Measurements from ENCODE around the gene CAPG.
A peak's percentile ranks its signal among the peaks of the same experiment; 100 is the strongest.

The CAPG gene

DNA sequence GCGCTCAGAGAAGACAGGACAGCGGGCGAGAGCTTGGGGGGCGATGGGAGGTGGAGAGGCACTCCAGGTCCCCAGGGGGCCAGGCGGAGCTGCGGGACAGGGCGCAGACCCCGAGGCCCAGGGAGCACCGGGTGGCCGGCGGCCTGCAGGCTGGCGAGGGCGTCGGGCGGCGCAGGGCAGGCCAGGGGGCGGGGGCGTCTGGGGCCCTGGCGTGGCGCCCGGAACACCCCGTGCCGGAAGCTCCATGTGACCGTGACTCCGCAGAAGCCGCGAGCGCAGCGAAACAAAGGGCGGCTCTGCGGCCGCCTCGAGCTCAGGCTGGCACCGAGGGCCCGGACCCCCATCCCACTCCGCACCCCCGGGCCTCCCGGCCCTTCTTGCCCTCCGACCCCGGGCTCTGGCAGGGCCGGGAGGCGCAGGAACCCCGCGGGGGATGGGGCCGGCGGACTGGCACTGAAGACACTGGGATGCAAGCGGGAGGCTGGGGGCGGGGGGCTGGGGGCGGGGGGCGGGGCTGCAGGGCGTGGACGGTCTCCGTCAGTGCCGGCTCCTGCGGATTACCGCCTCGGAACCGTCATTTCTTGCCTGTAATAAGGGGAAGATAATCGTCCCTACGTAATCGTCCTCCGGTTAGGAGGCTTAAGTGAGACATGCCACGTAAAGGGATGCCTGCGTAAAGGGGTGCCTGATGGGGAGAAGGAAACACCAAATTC is 27.5 kb upstream of the CAPG start:
- peak; percentile 81 to 95 for DNase-seq
- TF ChIP-seq CTCF (IDR thresholded peaks at IDR 0.05), result no peak
- H3K27me3 ChIP-seq, result no peaks in the 10 kb centered on the region
- peak overlapping the region; percentile 94 to 97 for H3K27ac ChIP-seq
- H3K4me1 ChIP-seq, result peaks cover 0 to 45% (median 36%) of the 10 kb centered on the region in 4 donors
- intact Hi-C loops (cut with DNase I; ENCODE audit: low total_unique reads), result loop anchor here (5.0 kb wide), 1 partner anchor 100 kb away; the partner anchor contains the start of gene MAT2A
- peak overlapping the region; percentile 56 to 66 for H3K4me3 ChIP-seq
- H3K36me3 ChIP-seq, result no peaks in the 10 kb centered on the region
- no peaks in the 10 kb centered on the region for H3K9me3 ChIP-seq

GRCh38 chr2:85436836-85437487 is 26.8 kb upstream of the CAPG start:
- peak in 1 of 2 donors; percentile 67 for DNase-seq
- Histone ChIP-seq H3K27ac (peak overlapping the region; percentile 94 to 97), H3K4me1 (peaks cover 0 to 45% (median 36%) of the 10 kb centered on the region in 4 donors), H3K9me3 (no peaks in the 10 kb centered on the region), H3K36me3 (no peaks in the 10 kb centered on the region), H3K4me3 (peak overlapping the region in 1 of 2 donors; percentile 66), H3K27me3 (no peaks in the 10 kb centered on the region)
- intact Hi-C loops (cut with DNase I; ENCODE audit: low total_unique reads), result loop anchor here (5.0 kb wide), 1 partner anchor 100 kb away; the partner anchor contains the start of gene MAT2A
- TF ChIP-seq CTCF (IDR thresholded peaks at IDR 0.05), result no peak

DNA sequence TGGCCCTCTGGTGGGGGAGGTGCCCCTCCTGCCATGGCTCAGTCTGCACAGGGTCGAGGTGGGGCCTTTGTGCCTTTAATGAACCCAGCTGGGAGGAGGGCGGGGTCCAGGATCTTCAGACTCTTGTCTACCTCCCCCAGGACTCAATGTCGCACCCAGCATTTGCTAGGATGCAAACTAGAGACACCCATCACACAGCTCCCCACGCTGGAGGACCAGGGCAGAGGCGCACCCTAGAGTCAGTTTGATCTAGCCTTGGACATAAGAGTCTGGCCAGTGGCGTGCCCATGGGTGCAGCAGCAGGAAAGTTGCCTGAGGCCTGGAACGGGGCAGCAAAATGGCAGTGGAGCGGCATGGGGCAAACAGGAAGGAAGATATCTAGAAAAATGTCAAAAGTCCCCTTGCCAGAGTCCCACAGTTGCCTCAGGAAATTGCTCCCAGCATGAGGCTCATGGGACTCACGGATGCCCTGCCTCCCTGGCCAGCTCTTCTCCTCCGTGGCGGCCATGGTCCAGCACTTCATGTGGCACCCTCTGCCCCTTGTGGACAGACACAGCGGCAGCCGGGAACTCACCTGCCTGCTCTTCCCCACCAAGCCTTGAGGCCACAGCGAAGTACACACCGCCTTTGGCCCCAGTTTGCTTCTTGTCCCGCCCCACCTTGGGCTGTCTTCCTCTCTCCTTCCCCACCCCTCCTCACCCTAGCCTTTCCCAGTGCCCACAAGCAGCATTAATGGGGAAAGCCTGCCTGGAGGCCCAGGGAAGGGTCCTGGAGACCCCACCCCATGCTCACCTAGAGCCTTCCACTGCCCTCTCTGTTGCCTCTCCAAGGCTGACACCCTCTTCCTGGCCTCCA is 26.0 kb upstream of the CAPG start:
- peaks cover 0 to 45% (median 36%) of the 10 kb centered on the region in 4 donors for H3K4me1 ChIP-seq
- no peaks in the 10 kb centered on the region for H3K9me3 ChIP-seq
- TF ChIP-seq CTCF (IDR thresholded peaks at IDR 0.05), result no peak
- H3K36me3 ChIP-seq, result no peaks in the 10 kb centered on the region
- peak overlapping the region; percentile 94 to 97 for H3K27ac ChIP-seq
- no peaks in the 10 kb centered on the region for H3K27me3 ChIP-seq
- no peak overlapping the region for H3K4me3 ChIP-seq
- intact Hi-C loops (cut with DNase I; ENCODE audit: low total_unique reads), result loop anchor here (5.0 kb wide), 1 partner anchor 101 kb away; the partner anchor contains the start of gene MAT2A
- DNase-seq, result peak in 1 of 2 donors; percentile 65

- Histone ChIP-seq H3K27ac (peak overlapping the region; percentile 94 to 97), H3K27me3 (no peaks in the 10 kb centered on the region), H3K4me1 (peaks cover 0 to 45% (median 36%) of the 10 kb centered on the region in 4 donors), H3K9me3 (no peaks in the 10 kb centered on the region), H3K36me3 (no peaks in the 10 kb centered on the region), H3K4me3 (no peak overlapping the region)
- intact Hi-C loops (cut with DNase I; ENCODE audit: low total_unique reads), result loop anchor here (5.0 kb wide), 1 partner anchor 102 kb away; the partner anchor contains the start of gene MAT2A
- peak in 1 of 2 donors; percentile 68 for DNase-seq
- TF ChIP-seq CTCF (IDR thresholded peaks at IDR 0.05), result no peak
Observed at GRCh38 chr2:85435220-85435958, 25.2 kb upstream of the CAPG start.

- Histone ChIP-seq H3K27ac (peak overlapping the region; percentile 94 to 97), H3K27me3 (no peaks in the 10 kb centered on the region), H3K36me3 (no peaks in the 10 kb centered on the region), H3K4me3 (no peak overlapping the region), H3K4me1 (peaks cover 0 to 45% (median 36%) of the 10 kb centered on the region in 4 donors), H3K9me3 (no peaks in the 10 kb centered on the region)
- no peak for TF ChIP-seq CTCF (IDR thresholded peaks at IDR 0.05)
- intact Hi-C loops (cut with DNase I; ENCODE audit: low total_unique reads), result loop anchor here (5.0 kb wide), 1 partner anchor 103 kb away; the partner anchor contains the start of gene MAT2A
- peak in 1 of 2 donors; percentile 69 for DNase-seq
Observed at GRCh38 chr2:85434696-85435095, 24.5 kb upstream of the CAPG start.
